Measurements from ENCODE around the gene GGCT. TPM values are rescaled to one million over a fixed set of nuclear protein-coding genes. Genes with fewer than 3 reads are reported as not detected.
A peak's percentile ranks its signal among the peaks of the same experiment; 100 is the strongest.
"Not testable (repeated sequence)": the region's sequence is repeated elsewhere in the genome, so short reads cannot be mapped to it uniquely, and the experiment has no call there.

GGCT gene
- total RNA-seq, 1 donor from 2014 or later = 18.0 TPM

GRCh38 chr7:30515761-30516160 lies 11.1 kb upstream of the GGCT start:
- no peak for DNase-seq (ENCODE audit: low read depth)

GRCh38 chr7:30514776-30515175 lies 10.1 kb upstream of the GGCT start:
- DNase-seq (ENCODE audit: low read depth) = no peak

GRCh38 chr7:30514177-30514576 lies 9.5 kb upstream of the GGCT start:
- no peak for DNase-seq (ENCODE audit: low read depth)

GRCh38 chr7:30513762-30514161 lies 9.1 kb upstream of the GGCT start:
- no peak for DNase-seq (ENCODE audit: low read depth)

- no peak for DNase-seq (ENCODE audit: low read depth)
These were observed 7.5 kb upstream of the GGCT start for GRCh38 chr7:30511973-30512662.

DNA sequence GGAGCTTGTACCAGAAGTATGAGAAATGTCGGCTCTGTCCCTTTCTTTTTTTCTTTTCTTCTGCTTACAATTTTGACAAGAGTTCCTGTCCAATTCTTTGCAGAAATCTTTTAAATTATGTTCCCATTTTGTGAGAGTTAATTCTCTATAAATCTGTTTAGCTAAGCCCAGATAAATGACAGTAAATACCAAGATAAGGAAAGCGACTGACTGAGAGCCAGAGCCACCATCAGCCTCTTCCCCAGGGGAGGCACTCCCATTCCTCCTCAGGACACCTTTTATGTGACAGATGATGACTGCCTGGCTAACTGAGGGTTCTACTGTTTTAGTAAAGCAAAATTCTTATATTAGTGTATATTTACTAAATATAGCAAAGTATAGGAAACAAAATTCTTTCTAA lies 6.9 kb upstream of the GGCT start:
- no peak for DNase-seq (ENCODE audit: low read depth)

- peak; percentile 57 for DNase-seq (ENCODE audit: low read depth)
These were observed 5.8 kb upstream of the GGCT start for GRCh38 chr7:30510124-30511075.

DNA sequence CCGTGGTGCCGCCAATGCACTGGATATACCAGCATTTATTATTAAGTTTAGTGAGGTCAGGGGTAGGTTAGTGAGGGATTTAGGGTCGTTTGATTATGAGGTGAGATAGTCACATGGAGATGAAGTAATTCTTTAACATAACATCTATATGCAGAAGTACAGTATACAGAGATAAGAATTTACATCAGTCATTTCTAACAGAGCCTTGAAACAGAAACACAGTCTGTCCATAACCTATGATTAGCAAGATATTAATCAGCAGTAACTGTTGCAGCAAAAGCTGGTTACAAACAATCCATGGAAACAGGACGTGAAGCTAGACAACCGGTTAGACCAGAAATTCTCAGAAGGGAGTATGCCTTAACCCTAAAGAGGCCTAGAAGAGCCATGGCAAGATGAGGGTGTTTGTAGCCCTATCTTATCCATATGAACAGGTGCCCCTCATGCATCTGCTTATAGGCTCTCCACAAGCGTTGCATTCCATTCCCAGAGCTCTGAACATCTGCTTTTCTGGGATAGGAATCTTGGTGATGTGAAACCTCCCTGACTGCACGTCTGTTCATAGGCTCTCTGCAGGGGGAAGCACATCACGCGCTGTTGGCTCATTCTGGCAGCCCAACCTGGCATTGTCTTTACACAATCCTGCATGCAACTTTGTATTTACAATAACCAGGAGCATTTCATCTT lies 4.7 kb upstream of the GGCT start:
- not testable (repeated sequence) for DNase-seq (ENCODE audit: low read depth)

GRCh38 chr7:30507346-30507900 lies 2.8 kb upstream of the GGCT start:
- DNase-seq (ENCODE audit: low read depth) = not testable (repeated sequence)

DNA sequence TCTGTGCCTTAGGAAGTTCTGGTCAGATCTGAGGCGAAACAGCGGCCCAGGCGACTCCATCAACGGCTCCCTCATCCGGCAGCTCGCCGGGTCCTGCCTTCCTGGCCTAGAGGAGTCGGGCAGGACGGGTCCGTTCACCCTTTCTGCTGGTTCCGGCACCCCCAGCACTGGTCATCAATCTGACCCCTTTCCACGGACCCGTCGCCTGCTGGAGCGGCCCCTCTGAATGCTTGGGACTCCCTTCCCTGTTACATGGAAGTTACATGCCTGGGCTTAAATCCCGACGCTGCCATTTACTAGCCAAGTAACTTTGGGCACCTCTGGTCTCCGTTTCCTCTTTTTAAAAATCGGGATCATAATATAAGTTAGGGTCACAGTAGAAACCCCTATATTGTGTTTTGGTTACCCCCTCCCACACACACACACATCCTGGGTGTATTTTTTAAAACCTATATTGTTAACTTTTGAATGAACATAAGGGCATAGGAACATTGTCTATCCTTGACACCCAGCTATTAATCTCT lies 607 bp upstream of the GGCT start:
- DNase-seq (ENCODE audit: low read depth) = no peak

DNA sequence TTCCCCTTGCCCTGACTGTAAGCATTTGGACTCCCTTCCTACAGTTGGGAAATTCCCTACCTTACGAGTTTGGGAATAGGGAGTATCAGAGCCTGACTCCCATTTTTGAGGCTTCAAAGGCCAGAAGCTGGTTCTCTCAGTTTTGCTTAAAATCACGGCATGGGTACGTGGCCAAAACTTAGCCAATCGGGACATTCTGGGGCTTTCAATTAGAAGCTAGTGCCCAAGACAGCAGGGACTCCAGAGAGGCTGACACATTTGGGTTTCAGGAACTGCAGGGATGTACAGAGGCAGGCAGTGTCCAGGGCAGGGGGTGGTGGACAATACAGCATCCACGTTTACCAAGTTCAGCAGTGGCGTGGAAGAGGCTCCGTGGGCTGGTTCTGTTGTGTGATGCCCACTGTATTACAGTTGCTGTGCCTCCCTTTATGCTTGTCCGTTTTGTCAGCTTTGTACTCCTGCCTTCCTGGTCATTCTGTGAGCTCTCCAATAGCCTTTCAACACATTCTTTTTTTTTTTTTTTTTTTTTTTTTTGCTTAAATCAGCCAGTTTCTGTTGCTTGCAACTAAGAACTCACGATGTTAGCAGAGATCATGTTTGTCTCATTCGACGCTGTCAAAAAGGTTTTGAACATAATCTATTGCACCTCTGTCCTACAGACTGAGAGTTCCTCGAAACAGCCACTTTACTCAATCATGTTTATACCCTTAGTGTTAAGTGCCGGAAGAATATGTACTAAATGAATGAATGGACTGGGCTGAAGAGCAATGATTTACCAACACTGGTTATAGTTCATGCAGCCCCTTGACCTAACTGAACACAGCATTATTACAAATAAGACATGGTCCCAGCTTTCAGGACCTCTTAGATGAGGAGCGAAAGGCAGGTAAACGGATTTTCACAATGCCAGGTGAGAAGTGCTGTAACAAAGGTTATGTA lies 1.1 kb downstream of the GGCT start:
- DNase-seq (ENCODE audit: low read depth) = peak; percentile 34

DNA sequence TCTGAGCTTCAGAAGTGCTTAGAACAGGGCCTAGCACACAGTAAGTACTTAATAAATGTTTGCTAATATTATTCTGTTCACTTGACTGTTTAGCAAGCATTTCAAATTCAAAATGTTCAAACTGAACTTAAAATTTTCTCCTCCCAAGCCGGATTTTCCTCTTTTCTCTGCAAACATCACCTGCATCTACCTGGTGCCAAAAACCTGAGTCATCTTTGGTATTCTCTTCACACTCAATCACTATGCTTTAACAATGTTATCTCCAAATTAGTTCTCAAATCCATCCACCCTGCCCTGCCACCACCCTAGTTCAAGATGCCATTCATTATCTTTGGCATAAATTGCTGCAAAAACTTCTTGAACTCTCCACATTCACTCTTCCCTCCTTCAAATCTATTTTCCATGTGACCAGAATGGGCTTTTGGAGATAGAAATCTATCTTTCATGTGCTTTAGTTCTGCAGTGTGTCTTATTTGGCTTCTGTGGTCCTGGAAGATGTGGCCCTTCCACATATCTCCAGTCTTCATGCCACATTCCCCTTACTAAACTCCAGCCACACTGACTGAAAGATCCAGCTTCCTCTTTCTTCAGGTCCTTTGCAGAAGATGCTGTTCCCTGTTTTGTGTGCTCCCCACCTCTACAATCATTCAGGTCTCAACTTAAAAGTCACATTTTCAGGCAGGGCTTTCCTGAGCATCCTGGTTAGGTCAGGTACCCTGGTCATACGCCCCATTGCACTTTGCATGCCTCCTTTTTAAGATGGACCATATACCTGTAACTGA lies 2.0 kb downstream of the GGCT start:
- DNase-seq (ENCODE audit: low read depth) = no peak

DNA sequence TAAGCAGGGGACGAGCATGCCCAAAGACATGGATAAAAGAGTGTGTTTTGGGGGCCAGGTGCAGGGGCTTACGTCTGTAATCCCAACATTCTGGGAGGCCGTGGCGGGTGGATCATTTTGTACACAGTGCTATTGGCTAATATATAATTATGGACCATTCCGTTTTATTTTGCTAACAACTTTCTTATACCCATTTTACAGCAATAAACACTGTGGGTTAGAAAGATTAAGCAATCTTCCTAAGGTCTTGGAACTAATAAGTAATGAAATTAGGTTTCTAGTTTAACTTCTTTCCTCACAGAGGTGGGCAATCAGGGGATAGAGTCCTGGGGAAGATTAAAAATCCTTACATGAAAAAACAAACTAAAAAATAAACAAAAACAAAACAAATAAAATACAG lies 3.4 kb downstream of the GGCT start:
- no peak for DNase-seq (ENCODE audit: low read depth)

- DNase-seq (ENCODE audit: low read depth) = no peak
These were observed 11.4 kb downstream of the GGCT start for GRCh38 chr7:30493228-30493627.

GRCh38 chr7:30491417-30491816 lies 13.2 kb downstream of the GGCT start:
- DNase-seq (ENCODE audit: low read depth) = no peak

DNA sequence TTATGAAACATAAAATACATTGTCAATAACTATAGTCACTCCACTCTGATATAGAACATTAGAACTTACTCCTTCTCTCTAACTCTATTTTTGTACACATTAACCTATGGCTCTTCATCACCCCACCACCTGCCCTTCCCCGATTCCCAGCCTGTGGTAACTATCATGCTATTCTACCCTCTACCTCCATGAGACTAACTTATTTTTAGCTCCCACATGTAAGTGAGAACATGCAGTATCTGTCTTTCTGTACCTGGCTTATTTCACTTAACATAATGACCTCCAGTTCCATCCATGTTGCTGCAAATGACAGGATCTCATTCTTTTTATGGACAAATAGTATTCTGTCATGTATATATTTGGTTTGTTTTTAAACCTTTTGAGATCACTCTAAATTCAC lies 17.3 kb downstream of the GGCT start:
- no peak for DNase-seq (ENCODE audit: low read depth)

GRCh38 chr7:30485667-30486066 lies 19.0 kb downstream of the GGCT start:
- no peak for DNase-seq (ENCODE audit: low read depth)

DNA sequence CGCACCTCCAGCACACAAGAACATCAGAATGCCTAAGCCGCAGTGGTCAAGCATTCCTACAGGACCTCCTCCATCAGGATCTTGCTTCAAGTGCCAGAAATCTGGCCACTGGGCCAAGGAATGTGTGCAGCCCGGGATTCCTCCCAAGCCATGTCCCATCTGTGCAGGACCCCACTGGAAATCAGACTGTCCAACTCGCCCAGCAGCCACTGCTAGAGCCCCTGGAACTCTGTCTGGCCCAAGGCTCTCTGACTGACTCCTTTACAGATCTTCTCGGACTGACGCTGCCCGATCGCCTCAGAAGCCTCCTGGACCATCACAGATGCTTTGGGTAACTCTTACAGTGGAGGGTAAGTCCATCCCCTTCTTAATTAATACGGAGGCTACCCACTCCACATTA lies 23.2 kb downstream of the GGCT start:
- DNase-seq (ENCODE audit: low read depth) = not testable (repeated sequence)

DNA sequence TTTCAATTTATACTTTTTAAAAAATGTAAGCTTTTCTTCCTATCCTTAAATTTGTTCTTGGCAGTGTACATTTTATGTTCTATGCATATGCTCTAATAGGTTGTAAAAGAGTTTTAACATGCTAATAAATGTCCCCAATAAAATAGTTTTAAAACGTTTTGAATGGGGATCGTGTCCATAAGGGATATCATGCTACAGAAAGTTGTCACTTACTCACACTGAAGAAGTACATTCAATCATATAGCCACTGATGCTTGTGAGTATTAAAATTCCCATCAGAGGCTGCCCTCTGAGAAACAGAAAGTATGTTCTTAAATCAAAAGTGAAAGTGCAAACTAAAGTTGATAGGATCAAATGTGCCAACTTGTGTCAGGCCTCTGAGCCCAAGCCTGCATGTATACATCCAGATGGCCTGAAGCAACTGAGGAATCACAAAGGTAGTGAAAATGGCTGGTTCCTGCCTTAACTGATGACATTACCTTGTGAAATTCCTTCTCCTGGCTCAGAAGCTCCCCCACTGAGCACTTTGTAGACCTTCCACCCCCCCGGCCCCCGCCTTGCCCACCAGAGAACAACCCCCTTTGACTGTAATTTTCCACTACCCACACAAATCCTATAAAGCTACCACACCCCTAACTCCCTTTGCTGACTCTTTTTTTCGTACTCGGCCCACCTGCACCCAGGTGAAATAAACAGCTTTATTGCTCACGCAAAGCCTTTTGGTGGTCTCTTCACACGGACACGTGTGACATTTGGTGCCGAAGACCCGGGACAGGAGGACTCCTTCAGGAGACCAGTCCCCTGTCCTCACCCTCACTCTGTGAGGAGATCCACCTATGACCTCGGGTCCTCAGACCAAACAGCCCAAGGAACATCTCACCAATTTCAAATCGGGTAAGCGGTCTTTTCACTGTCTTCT lies 25.2 kb downstream of the GGCT start:
- DNase-seq (ENCODE audit: low read depth) = peak; percentile 57

Data from renal cortical epithelial cell (primary cell).